ENCODE data around the gene SERPINC1. TPM values are rescaled to one million over a fixed set of nuclear protein-coding genes. Genes with fewer than 3 reads are reported as not detected.

SERPINC1 gene
- total and polyA plus RNA-seq, 9 of the 15 experiments (the other 6 are each of a cell fraction or from before 2014, with no cell fraction given): 0.07 to 1.2 (median 0.50) TPM

DNA sequence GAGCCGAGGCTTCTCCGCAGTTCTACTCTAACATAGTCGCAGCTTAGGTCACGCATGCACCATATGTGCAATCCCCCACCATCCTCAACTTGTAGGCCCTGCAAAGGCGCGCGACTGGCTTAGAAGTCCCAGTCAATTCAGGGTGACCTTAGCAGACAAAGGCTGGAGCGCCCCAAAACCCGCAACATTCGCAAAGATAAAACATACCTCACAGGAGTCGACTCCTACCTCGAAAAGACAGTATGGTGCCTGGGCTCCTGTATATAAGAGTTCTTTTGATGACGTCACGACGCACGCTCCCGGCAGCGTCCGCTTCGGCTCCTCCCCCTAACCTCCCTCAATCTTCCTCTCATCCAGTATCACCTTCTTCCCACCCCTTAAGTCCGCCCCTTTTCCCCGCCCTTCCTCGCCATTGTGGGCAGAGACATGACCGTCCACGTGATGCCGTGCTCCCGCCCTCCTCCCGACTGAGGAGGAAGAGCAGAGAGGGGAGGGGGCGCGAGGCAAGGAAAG, 49.3 kb downstream of the SERPINC1 start, which contains the start of gene GAS5 (continued):
- TF ChIP-seq, protein P1, sequence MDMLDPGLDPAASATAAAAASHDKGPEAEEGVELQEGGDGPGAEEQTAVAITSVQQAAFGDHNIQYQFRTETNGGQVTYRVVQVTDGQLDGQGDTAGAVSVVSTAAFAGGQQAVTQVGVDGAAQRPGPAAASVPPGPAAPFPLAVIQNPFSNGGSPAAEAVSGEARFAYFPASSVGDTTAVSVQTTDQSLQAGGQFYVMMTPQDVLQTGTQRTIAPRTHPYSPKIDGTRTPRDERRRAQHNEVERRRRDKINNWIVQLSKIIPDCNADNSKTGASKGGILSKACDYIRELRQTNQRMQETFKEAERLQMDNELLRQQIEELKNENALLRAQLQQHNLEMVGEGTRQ (CRISPR knock-in tag; IDR thresholded peaks at IDR 0.05): peak; percentile 96
- no peak for TF ChIP-seq SRSF3 (IDR thresholded peaks at IDR 0.05; ENCODE audit: insufficient read depth, low read length)
- TF ChIP-seq ZNF431 (CRISPR knock-in tag; IDR thresholded peaks at IDR 0.05): no peak; the same call in 1 of the 2 replicates
- TF ChIP-seq MTA2 (IDR thresholded peaks at IDR 0.05; ENCODE audit: low read depth): no peak
- TF ChIP-seq TRIM28 (IDR thresholded peaks at IDR 0.05): no peak
- peak; percentile 94 for TF ChIP-seq JUND (IDR thresholded peaks at IDR 0.05; ENCODE audit: borderline replicate concordance, low read depth, low read length)
- TF ChIP-seq JUND (tag; IDR thresholded peaks at IDR 0.05; ENCODE audit: borderline replicate concordance, low read depth, low read length): peak; percentile 91
- no peak for TF ChIP-seq FOS (IDR thresholded peaks at IDR 0.05; ENCODE audit: extremely low read depth, insufficient read length)
- TF ChIP-seq, protein P2, sequence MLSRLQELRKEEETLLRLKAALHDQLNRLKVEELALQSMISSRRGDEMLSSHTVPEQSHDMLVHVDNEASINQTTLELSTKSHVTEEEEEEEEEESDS (CRISPR knock-in tag; IDR thresholded peaks at IDR 0.05): no peak
- TF ChIP-seq NFXL1 (CRISPR knock-in tag; IDR thresholded peaks at IDR 0.05): 0 out of 2 replicates have a peak, but pooled peaks have one; percentile 29
- TF ChIP-seq, protein P3, sequence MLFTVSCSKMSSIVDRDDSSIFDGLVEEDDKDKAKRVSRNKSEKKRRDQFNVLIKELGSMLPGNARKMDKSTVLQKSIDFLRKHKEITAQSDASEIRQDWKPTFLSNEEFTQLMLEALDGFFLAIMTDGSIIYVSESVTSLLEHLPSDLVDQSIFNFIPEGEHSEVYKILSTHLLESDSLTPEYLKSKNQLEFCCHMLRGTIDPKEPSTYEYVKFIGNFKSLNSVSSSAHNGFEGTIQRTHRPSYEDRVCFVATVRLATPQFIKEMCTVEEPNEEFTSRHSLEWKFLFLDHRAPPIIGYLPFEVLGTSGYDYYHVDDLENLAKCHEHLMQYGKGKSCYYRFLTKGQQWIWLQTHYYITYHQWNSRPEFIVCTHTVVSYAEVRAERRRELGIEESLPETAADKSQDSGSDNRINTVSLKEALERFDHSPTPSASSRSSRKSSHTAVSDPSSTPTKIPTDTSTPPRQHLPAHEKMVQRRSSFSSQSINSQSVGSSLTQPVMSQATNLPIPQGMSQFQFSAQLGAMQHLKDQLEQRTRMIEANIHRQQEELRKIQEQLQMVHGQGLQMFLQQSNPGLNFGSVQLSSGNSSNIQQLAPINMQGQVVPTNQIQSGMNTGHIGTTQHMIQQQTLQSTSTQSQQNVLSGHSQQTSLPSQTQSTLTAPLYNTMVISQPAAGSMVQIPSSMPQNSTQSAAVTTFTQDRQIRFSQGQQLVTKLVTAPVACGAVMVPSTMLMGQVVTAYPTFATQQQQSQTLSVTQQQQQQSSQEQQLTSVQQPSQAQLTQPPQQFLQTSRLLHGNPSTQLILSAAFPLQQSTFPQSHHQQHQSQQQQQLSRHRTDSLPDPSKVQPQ (CRISPR knock-in tag; IDR thresholded peaks at IDR 0.05; ENCODE audit: borderline replicate concordance): no peak
- peak; percentile 52; the same call in 1 of the 2 replicates for TF ChIP-seq HDGF (IDR thresholded peaks at IDR 0.05)
- TF ChIP-seq, protein P4, sequence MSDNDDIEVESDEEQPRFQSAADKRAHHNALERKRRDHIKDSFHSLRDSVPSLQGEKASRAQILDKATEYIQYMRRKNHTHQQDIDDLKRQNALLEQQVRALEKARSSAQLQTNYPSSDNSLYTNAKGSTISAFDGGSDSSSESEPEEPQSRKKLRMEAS (CRISPR knock-in tag; IDR thresholded peaks at IDR 0.05): peak; percentile 88
- no peak for TF ChIP-seq TCF7L2 (IDR thresholded peaks at IDR 0.05; ENCODE audit: low read depth, low read length)
- no peak for TF ChIP-seq STAT5B (CRISPR knock-in tag; IDR thresholded peaks at IDR 0.05)
- TF ChIP-seq TFAM (CRISPR knock-in tag; conservative IDR thresholded peaks at IDR 0.05): no peak
- no peak for TF ChIP-seq NEUROD1 (IDR thresholded peaks at IDR 0.05; ENCODE audit: borderline replicate concordance, low read depth, low read length, partially characterized antibody)
- TF ChIP-seq MCM5 (IDR thresholded peaks at IDR 0.05; ENCODE audit: low read depth): no peak
- peak; percentile 32; the same call in 1 of the 2 replicates for TF ChIP-seq ZNF75A (CRISPR knock-in tag; IDR thresholded peaks at IDR 0.05)
- no peak; the same call in 1 of the 2 replicates for TF ChIP-seq HMG20A (CRISPR knock-in tag; conservative IDR thresholded peaks at IDR 0.05)
- TF ChIP-seq ZNF384 (IDR thresholded peaks at IDR 0.05; ENCODE audit: low read depth, low read length): no peak
- no peak for TF ChIP-seq FOXJ2 (tag; IDR thresholded peaks at IDR 0.05)
- TF ChIP-seq RBFOX2 (IDR thresholded peaks at IDR 0.05; ENCODE audit: low read depth, low read length): peak; percentile 94
- TF ChIP-seq, protein P5, sequence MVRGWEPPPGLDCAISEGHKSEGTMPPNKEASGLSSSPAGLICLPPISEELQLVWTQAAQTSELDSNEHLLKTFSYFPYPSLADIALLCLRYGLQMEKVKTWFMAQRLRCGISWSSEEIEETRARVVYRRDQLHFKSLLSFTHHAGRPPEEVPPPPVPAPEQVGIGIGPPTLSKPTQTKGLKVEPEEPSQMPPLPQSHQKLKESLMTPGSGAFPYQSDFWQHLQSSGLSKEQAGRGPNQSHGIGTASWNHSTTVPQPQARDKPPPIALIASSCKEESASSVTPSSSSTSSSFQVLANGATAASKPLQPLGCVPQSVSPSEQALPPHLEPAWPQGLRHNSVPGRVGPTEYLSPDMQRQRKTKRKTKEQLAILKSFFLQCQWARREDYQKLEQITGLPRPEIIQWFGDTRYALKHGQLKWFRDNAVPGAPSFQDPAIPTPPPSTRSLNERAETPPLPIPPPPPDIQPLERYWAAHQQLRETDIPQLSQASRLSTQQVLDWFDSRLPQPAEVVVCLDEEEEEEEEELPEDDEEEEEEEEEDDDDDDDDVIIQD (CRISPR knock-in tag; IDR thresholded peaks at IDR 0.05): no peak
- no peak for TF ChIP-seq MCM3 (IDR thresholded peaks at IDR 0.05)
- TF ChIP-seq LCOR (CRISPR knock-in tag; IDR thresholded peaks at IDR 0.05): peak; percentile 85; the same call in 1 of the 2 replicates
- no peak for TF ChIP-seq SMARCA5 (IDR thresholded peaks at IDR 0.05)

Measured in K562 (cell line).